Activated CD8-positive, alpha-beta memory T cell treated with anti-CD3 and anti-CD28 coated beads, Interleukin-2, amount 50 U/mL, for 1 hour (primary cell): ENCODE measurements around the gene IGFBP4.

Experiments
- DNase-seq: peaks from one replicate; pipeline ENCODE4 v3.0.0-alpha.2; 2020; ENCODE audit errors: extremely low read depth

IGFBP4 gene

DNA sequence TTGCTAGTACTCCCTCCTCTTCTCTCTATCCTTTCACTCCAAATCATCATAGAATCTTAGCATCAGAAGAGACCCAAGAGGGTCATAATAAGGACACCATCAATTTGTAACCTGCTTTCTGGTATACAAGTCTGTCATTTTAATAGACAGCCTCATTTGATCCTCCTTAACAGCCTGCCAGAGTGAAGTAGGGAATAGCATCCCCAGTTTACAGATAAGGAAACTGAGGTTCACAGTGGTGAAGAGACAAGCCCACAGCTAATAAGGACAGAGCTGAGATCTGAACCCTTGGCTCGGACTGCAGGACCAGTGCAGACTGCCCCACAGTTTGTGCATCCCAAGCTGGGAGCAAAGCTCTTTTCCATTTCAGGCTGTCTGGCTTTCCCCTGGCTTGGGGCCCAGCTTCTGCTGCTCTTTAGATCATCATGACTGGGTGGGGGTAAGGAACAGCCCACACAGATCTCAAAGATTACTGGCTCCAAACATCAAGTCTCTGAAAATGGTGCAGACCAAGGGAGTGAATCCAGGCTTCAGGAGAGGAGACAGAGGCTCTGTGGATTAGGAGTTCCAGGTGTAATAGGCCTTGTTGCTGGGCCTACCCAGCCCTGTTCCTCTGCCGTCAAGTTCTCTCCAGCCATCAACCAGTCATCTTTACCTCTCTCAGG is 10.3 kb upstream of the IGFBP4 start:
- DNase-seq = no peak

DNA sequence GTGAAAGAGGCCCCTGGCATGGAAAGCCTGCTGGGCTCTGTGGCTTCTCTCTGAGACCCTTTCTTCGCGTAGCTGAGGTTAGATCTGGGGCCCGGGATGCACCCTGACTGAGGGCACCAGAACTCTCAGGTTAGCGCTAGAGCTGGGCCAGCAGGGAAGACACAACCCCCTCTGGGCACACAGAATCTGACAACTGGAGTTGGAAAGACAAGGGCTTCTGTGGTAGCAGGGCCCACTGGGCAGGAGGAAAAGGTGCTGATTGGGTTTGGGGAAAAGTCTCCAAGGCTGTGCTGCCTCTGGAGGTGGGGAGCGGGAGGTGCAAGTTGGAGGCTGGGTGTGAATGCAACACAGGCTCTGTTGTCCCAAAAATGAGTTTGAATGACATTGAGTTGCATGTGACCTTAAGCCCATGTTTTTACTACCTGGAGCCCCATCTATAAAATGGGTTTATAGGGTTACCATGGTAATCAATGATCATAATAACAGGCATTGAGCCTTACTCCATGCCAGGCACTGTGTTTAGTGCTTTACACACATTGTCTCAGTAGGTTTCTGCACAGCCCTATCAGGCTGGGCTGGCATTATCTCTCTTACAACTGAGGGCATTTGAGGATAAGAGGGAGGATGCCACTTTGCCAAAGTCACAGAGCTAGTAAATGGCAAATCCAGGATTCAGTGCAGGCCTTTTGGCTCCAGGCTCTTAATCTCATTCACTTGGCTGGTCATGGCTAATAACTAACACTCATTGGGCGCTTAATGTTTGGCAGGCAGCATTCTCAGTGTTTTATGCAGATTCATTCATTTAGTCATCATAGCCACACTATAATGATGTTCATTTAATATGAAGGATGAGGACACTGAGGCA is 9.5 kb upstream of the IGFBP4 start:
- no peak for DNase-seq

- no peak for DNase-seq
These were observed 6.6 kb upstream of the IGFBP4 start for GRCh38 chr17:40436636-40437035.

DNA sequence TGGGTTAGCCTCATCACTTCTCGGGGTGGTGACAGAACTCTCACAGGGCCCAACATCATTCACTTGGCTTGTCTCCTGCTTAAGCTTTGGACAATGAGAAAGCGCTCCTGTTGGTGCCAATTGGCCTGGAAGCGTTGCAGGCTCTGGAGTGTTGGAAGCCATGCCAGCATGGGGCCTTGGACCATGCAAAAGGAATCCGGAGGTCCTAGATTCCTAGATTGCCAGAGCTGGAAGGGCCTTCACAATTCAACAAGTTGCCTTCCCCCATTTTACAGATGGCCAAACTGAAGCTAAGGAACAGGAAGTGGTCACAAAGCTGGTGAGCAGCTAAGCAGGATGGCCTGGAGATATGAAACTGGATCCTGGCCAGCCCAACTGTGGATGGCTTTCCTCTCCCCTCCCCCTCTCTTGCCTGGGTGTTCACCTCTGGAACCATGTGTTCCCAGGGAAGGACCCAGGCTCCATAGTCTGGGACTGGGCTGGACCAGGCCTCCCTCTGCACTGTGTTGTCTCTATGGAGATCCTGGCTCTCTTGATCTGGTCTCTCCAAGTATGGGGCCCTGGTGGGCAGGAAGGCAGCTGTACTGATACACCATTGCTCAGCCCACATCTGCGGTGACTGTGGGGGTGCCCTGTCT is 6.0 kb upstream of the IGFBP4 start:
- DNase-seq = no peak

DNA sequence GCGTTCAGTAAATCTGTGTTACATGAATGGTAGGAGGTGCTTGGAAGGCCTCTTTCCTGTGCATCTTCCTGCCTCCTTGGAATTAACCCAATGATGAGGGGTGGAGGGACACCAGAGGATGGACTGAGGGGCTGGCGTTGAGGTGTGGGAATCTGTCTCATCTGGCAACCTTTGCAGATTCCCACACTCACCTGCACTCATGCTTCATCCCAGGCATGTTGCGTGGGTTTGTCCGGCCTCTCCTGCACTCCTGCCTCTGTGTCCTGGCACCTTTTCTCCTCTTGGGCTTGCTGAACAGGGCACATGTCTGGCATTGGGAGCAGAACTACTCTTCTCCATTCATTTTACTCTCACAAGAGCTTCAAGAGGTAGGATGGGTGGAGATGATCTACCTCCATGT is 3.1 kb upstream of the IGFBP4 start:
- no peak for DNase-seq

DNA sequence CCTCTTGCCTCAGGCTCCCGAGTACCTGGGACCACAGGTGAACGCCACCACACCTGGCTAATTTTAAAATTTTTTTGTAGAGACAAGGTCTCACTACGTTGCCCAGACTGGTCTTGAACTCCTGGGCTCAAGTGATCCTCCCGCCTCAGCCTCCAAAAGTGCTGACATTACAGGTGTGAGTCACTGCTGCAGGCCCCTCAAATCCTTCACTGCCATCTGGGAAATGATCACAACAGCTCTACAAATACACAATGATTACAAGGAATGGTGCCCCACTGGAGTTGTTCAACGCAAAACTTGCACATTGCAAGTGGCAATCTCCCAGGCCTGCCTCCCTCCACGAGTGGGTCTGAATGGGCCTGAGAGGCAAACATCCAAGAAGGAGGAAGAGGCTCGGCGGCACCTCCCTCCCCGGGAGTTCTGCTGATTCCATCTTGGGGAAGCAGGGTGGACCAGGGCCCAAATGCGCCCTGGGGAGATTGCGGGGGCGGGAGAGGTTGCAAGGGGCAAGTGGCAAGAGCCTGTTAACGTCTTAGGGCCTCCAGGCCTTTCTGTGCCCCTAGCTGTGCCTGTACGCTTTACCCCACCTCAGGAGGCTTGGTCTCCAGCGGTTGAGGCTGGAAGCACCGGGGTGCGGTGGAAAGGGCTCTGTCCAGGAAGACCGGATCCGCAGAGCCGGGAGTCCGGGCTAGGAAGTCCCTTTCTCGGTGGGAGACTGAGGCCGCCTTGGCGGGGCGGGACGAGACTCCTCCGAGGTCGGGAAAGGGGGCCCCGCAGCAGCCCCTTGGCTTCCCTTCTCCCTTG is 656 bp upstream of the IGFBP4 start:
- DNase-seq = no peak

DNA sequence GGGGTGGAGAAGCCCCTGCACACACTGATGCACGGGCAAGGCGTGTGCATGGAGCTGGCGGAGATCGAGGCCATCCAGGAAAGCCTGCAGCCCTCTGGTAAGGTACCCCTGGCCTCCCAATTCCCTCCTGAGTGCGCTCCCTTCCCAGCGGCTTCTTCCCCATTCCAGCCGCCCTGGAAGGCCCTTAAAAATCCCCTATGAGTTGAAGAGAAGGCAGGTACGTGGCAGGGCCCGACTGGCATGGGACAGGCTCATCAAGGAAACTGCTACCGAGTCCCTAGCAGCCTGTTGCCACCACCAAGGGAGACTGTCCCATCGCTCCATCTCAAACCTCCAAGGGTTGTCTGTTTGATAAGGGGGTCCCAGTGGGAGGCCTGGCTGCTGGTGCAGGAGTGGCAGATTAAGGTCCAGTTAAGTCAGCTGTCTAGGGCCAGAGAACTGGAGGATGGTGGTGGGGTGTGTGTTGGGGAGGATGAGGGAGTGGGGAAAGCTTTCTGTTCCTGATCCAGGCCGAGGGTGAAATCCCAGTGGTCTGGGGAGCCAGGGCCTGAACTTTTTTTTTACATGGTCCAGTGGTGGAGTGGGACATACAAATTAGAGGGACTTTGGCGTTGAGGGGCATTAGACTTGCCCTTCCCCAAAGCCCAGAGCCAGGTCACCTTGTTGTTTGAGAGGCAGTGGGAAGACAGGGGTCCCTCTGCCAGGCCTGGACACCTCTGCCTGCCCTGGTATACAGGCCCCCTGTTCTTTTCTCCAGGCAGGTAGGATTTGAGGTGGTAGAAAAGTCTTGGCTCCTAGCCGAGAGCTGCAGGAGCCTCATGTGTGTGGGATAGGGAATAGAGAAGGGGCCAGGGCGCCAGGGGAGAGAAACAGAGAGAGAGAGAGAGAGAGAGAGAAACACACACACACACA is 994 bp downstream of the IGFBP4 start:
- no peak for DNase-seq

DNA sequence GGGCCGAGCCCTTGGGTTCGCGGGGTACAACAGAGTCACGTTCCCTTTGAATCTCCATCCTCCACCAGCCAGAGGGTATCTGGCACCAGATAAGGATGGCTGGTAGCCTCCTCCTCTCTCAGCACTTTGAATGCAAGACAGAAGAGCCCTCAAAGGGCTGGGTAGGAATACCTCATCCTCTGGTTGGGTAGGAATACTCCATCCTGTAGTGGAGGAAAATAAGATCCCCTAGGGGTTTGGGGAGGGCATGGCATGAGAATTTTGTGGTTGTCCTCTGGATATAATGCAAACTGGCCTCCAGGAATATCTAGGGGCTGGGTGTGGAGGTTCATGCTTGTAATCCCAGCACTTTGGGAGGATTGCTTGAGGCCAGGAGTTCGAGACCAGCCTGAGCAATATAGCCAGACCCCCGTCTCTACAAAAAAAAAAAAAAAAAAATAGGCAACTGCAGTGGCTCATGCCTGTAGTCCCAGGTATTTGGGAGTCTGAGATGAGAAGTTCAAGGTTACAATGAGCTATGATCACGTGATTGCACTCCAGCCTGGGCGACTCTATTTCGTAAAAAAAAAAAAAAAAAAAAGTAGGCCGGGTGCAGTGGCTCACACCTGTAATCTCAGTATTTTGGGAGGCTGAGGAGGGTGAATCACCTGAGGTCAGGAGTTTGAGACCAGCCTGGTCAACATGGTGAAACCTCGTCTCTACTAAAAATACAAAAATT is 2.7 kb downstream of the IGFBP4 start:
- DNase-seq = no peak

DNA sequence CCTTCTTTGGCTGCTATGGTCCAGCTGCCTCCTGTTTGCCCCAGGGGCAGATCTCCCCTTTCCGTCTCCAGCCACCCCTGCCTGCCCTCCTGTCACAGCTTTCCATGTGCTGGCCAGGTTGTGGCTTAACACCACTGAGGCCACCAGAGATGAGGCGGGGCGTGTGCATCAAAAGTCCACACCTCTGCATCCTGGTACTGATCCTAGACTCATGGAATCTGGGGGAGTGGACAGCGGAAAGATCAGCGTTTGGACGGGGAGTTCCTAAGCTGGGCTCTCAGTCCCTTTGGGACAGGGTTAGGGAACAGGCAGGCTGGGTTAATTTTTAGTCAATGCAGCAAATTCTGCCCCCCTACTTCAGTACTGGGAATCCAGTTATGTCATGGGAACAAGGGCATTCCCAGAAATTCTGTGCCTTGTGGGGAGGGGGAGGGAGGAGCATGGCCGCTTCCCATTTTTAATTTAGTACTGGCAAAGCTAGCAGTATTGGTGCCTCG is 3.9 kb downstream of the IGFBP4 start:
- DNase-seq = no peak

DNA sequence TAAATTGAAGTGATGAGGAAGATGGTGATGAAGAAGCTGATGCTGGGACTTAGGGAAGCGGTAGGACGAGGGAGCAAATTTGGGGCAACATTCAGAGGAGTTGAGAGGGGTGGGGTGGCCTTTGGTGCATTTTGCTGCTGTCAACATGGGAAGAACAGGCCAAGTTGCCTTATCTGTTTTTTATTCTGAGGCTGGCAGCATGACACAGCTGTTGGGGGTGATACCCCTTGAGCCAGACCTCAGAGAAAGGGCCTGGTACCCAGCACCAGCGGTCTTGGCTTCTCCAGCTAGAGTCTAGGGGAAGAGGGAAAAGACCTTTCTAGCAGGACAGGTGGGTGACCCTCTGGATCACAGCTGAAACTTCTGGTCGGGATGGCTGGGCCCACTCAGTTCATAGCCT is 4.6 kb downstream of the IGFBP4 start:
- no peak for DNase-seq

DNA sequence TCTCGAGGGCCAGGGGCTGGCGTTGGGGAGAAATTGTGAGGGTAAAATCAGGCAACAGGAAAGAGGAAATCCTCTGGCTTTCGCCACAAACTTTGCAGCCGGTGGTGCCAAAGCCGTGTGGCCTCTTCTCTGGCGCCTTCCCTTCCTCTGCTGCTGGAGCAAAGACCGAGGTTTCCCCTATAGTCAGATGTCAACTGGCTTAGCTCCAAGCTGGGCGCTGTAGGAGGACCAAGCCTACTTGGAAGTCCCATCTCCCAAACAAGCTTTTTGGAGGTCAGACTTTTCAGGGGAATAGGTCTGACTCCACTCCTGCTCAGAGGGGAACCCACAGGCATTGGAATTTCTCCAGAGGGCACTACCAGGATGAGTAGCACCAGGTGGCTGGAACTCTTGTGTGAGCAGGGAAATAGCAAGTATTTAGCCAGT is 5.0 kb downstream of the IGFBP4 start:
- no peak for DNase-seq

DNA sequence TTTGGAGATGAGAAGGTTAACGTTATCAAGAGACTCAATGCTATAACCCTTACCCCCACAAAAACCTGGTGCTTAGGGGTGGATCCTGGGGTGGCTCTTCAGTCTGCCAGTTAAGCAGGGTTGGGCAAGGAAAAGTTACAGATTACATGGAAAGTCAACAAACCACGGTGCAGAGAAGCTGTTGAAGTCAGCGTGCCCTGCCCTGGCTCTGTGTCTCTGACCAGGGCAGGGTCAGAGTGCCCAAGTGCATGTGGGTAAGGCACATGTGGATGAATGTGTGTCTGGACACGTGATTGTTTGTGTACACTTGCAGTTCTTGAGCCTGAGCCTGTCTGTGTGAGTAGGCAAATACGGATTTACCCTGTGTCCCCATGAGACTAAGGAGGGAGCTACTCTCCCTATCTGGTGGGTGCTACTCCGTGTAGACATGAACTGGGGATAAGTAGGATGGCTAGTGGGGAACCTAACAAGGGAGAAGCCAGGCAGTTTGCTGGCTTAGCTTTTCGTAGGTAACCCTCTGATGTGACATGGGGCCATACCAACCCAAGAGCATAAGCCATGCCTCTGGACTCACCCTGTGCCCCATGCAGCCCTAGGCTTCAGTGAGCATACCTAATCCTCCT is 5.5 kb downstream of the IGFBP4 start:
- DNase-seq = no peak

DNA sequence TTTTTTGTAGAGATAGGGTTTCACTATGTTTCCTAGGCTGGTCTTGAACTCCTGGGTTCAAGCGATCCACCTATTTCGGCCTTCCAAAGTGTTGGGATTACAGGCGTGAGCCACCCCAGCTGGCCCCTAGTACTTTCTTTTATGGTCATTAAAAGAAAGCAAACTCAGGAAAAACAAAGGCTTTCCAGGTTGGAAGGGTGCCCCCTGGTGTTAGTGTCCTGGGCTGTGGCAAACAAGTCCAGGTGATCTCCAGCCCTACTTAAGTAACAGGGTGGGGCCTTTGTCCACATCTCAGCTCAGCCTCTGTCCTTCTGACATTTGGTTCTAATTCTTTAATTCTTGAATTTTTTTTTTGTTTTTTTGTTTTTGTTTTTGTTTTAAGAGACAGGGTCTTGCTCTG is 6.9 kb downstream of the IGFBP4 start:
- DNase-seq = no peak

GRCh38 chr17:40451420-40451819 is 8.2 kb downstream of the IGFBP4 start:
- no peak for DNase-seq

GRCh38 chr17:40452216-40452787 is 9.1 kb downstream of the IGFBP4 start:
- DNase-seq = no peak

GRCh38 chr17:40452921-40453378 is 9.7 kb downstream of the IGFBP4 start:
- DNase-seq = no peak

GRCh38 chr17:40453881-40454612 is 10.8 kb downstream of the IGFBP4 start:
- DNase-seq = no peak

- no peak for DNase-seq
These were observed 11.4 kb downstream of the IGFBP4 start for GRCh38 chr17:40454613-40454995.
